Panc1 (cell line): ENCODE data around the gene SMIM34.
"Not testable (repeated sequence)": the region's sequence is repeated elsewhere in the genome, so short reads cannot be mapped to it uniquely, and the experiment has no call there.

Source experiments
- POLR2AphosphoS5 ChIP-seq: IDR thresholded peaks from 2 replicates; pipeline ENCODE4 v1.6.1; 2012; ENCODE audit warnings: mild to moderate bottlenecking, low read depth, low read length, moderate library complexity
- TCF7L2 ChIP-seq: IDR thresholded peaks from 2 replicates; pipeline ENCODE4 v1.6.1; 2011; ENCODE audit warnings: mild to moderate bottlenecking, low read depth, low read length, inconsistent platforms
- TF ChIP-seq, protein P1 (sequence below): fragments of 450-650 bp; IDR thresholded peaks from 2 replicates; pipeline ENCODE4 v1.5.1; 2017; ENCODE audit warnings: mild to moderate bottlenecking
- TF ChIP-seq, protein P2 (sequence below), 2 experiments: IDR thresholded peaks; 2 replicates each; pipeline ENCODE4 v1.6.1; 2011 to 2012; ENCODE audit warnings: low read depth in 2 of 2, control low read depth in 1 of 2, low read length in 1 of 2, mild to moderate bottlenecking in 1 of 2, moderate library complexity in 1 of 2; ENCODE audit not compliant: insufficient read depth in 1 of 2

DNA sequence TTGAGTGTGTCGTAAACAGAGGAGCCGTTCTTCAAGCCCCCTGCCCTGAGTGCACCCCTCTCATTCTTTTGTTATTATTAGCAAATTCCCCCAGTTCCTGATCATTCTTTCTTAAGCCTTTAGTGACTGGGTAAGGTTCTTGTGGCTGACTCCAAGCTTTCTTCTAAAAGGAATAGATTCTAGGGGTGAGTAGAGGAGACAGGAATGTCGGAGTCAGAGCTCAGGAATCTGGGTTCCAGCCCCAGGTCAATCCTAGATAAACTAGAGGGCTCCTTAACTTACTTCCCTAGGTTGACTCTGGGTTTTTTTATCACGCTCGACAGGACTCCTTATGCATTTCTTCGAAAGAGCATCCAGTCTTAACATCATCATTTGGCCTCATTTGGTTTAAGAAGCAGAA lies 32.4 kb upstream of the SMIM34 start:
- TF ChIP-seq, protein P1, sequence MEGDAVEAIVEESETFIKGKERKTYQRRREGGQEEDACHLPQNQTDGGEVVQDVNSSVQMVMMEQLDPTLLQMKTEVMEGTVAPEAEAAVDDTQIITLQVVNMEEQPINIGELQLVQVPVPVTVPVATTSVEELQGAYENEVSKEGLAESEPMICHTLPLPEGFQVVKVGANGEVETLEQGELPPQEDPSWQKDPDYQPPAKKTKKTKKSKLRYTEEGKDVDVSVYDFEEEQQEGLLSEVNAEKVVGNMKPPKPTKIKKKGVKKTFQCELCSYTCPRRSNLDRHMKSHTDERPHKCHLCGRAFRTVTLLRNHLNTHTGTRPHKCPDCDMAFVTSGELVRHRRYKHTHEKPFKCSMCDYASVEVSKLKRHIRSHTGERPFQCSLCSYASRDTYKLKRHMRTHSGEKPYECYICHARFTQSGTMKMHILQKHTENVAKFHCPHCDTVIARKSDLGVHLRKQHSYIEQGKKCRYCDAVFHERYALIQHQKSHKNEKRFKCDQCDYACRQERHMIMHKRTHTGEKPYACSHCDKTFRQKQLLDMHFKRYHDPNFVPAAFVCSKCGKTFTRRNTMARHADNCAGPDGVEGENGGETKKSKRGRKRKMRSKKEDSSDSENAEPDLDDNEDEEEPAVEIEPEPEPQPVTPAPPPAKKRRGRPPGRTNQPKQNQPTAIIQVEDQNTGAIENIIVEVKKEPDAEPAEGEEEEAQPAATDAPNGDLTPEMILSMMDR = not testable (repeated sequence)
- TF ChIP-seq, protein P2, sequence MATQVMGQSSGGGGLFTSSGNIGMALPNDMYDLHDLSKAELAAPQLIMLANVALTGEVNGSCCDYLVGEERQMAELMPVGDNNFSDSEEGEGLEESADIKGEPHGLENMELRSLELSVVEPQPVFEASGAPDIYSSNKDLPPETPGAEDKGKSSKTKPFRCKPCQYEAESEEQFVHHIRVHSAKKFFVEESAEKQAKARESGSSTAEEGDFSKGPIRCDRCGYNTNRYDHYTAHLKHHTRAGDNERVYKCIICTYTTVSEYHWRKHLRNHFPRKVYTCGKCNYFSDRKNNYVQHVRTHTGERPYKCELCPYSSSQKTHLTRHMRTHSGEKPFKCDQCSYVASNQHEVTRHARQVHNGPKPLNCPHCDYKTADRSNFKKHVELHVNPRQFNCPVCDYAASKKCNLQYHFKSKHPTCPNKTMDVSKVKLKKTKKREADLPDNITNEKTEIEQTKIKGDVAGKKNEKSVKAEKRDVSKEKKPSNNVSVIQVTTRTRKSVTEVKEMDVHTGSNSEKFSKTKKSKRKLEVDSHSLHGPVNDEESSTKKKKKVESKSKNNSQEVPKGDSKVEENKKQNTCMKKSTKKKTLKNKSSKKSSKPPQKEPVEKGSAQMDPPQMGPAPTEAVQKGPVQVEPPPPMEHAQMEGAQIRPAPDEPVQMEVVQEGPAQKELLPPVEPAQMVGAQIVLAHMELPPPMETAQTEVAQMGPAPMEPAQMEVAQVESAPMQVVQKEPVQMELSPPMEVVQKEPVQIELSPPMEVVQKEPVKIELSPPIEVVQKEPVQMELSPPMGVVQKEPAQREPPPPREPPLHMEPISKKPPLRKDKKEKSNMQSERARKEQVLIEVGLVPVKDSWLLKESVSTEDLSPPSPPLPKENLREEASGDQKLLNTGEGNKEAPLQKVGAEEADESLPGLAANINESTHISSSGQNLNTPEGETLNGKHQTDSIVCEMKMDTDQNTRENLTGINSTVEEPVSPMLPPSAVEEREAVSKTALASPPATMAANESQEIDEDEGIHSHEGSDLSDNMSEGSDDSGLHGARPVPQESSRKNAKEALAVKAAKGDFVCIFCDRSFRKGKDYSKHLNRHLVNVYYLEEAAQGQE (IDR thresholded peaks at IDR 0.05; ENCODE audit: insufficient read depth in 1 of 2, low read depth in 2 of 2, low read length in 1 of 2) = not testable (repeated sequence)
- TF ChIP-seq TCF7L2, POLR2AphosphoS5: not testable (repeated sequence)
